HCT116 (cell line): Measurements from ENCODE around the gene MUC5B. TPM values are rescaled to one million over a fixed set of nuclear protein-coding genes. Genes with fewer than 3 reads are reported as not detected.
"Not testable (repeated sequence)": the region's sequence is repeated elsewhere in the genome, so short reads cannot be mapped to it uniquely, and the experiment has no call there.

Experiments used
- ATAC-seq: fragments of 200-7000 bp; cut with Tn5 transposase; 2 replicates; pipeline ENCODE4 v1.9.1; 2020; ENCODE audit warnings: mild to moderate bottlenecking, moderate library complexity
- BruUV-seq: library from RNA; stranded (reverse); fragments of 400-500 nt; replicated peaks from 2 replicates; lab custom pipeline; 2021; lab: Mats Ljungman, UMichigan
- CTCF ChIA-PET: fragments of 300-600 bp; sonication (Branson Sonifier 250); formaldehyde crosslinking; loops from one replicate; lab custom pipeline; 2021; ENCODE audit warnings: antibody characterized with exemption; lab: Charles Lee
- POLR2A ChIA-PET: fragments of 300-600, 350-600 bp; sonication (Branson Sonifier 250); formaldehyde crosslinking; loops from one replicate; lab custom pipeline; 2021; ENCODE audit warnings: antibody characterized with exemption; lab: Charles Lee
- RAD21 ChIA-PET, 2 experiments: fragments of 300-600 bp; sonication (Branson Sonifier 250); formaldehyde crosslinking; loops; one replicate each; lab custom pipeline; 2023; ENCODE audit warnings: low total read pairs in 2 of 2; ENCODE audit not compliant: uncharacterized antibody in 2 of 2, unreplicated experiment in 2 of 2, low non-redundant PET in 1 of 2; lab: Charles Lee
- DNase-seq: peaks from one replicate; pipeline ENCODE4 v3.0.0-alpha.2; 2010; ENCODE audit warnings: low read depth, low spot score
- H2AFZ ChIP-seq: fragments of 200-600 bp; shearing (Covaris generic), sonication (generic); 2 replicates; pipeline ENCODE4 v1.6.1; 2017; ENCODE audit warnings: low read depth, mixed run types, mixed read lengths, antibody characterized with exemption, low read length; ENCODE audit not compliant: poor library complexity, severe bottlenecking
- H3K27ac ChIP-seq: 2 replicates; pipeline ENCODE4 v1.5.1; 2012; ENCODE audit warnings: low read depth, low read length
- H3K27me3 ChIP-seq: fragments of 200-600 bp; sonication (generic); 2 replicates; pipeline ENCODE4 v1.6.1; 2016; ENCODE audit warnings: mixed run types, low read length, mixed read lengths; ENCODE audit not compliant: insufficient read depth
- H3K36me3 ChIP-seq, 2 experiments: fragments of 200-500 bp in 1 of 2; fragments of 200-600 bp in 1 of 2; sonication (Bioruptor generic) in 1 of 2; sonication (generic) in 1 of 2; 2 replicates each; pipeline versions ENCODE4 v1.5.1 to v1.6.1; 2014 to 2016; ENCODE audit warnings: low read length in 2 of 2, inconsistent platforms in 1 of 2, mixed read lengths in 1 of 2, mixed run types in 1 of 2; ENCODE audit not compliant: insufficient read depth in 2 of 2, control insufficient read depth in 1 of 2
- H3K4me1 ChIP-seq, 2 experiments: fragments of 200-600 bp in 1 of 2; sonication (generic) in 1 of 2; 2 replicates each; pipeline versions ENCODE4 v1.5.1 to v1.6.1; 2012 to 2017; ENCODE audit warnings: low read length in 2 of 2, inconsistent platforms in 1 of 2, mild to moderate bottlenecking in 1 of 2, mixed read lengths in 1 of 2, mixed run types in 1 of 2, moderate library complexity in 1 of 2; ENCODE audit not compliant: insufficient read depth in 2 of 2, control insufficient read depth in 1 of 2
- H3K4me2 ChIP-seq: fragments of 200-600 bp; sonication (generic); 2 replicates; pipeline ENCODE4 v1.6.1; 2017; ENCODE audit warnings: mixed run types, low read length, mixed read lengths
- H3K4me3 ChIP-seq, 2 experiments: fragments of 200-600 bp in 1 of 2; sonication (generic) in 1 of 2; replicated peaks in 1 of 2; 2 replicates each; pipeline ENCODE4 v1.5.1; 2011 to 2016; ENCODE audit warnings: low read length in 2 of 2, control low read depth in 1 of 2, low read depth in 1 of 2, mild to moderate bottlenecking in 1 of 2, mixed read lengths in 1 of 2, mixed run types in 1 of 2
- H3K79me2 ChIP-seq: fragments of 200-600 bp; sonication (generic); 2 replicates; pipeline ENCODE4 v1.6.1; 2017; ENCODE audit warnings: mild to moderate bottlenecking, mixed run types, low read length, moderate library complexity, mixed read lengths; ENCODE audit not compliant: insufficient read depth
- H3K9ac ChIP-seq: fragments of 200-600 bp; sonication (generic); 2 replicates; pipeline ENCODE4 v1.6.1; 2016; ENCODE audit warnings: low read length, mixed read lengths
- H3K9me2 ChIP-seq: fragments of 200-600 bp; sonication (generic), shearing (Covaris generic); 2 replicates; pipeline ENCODE4 v1.6.1; 2017; ENCODE audit warnings: mixed run types, mild to moderate bottlenecking, moderate library complexity; ENCODE audit not compliant: insufficient read depth
- H3K9me3 ChIP-seq, 2 experiments: fragments of 200-500 bp in 1 of 2; fragments of 200-600 bp in 1 of 2; sonication (Bioruptor generic) in 1 of 2; sonication (generic) in 1 of 2; 2 replicates each; pipeline ENCODE4 v1.6.1; 2014 to 2017; ENCODE audit warnings: low read length in 2 of 2, mixed read lengths in 2 of 2, inconsistent platforms in 1 of 2, low read depth in 1 of 2, mild to moderate bottlenecking in 1 of 2, mixed run types in 1 of 2, moderate library complexity in 1 of 2; ENCODE audit not compliant: control insufficient read depth in 1 of 2, insufficient read depth in 1 of 2
- H4K20me1 ChIP-seq: fragments of 200-600 bp; sonication (generic), shearing (Covaris generic); 2 replicates; pipeline ENCODE4 v1.6.1; 2017; ENCODE audit warnings: mixed run types, mild to moderate bottlenecking, moderate library complexity; ENCODE audit not compliant: insufficient read depth
- EGR1 ChIP-seq: IDR thresholded peaks from 2 replicates; pipeline ENCODE4 v1.6.1; 2012; ENCODE audit warnings: low read depth
- ELF1 ChIP-seq: IDR thresholded peaks from 2 replicates; pipeline ENCODE4 v1.6.1; 2012; ENCODE audit warnings: low read depth, borderline replicate concordance
- EZH2 ChIP-seq: fragments of 200-600 bp; sonication (generic); IDR thresholded peaks from 2 replicates; pipeline ENCODE4 v1.6.1; 2017; ENCODE audit warnings: antibody characterized with exemption, mixed run types
- EZH2phosphoT487 ChIP-seq: fragments of 200-600 bp; IDR thresholded peaks from 2 replicates; pipeline ENCODE4 v1.6.1; 2018; ENCODE audit warnings: antibody characterized with exemption, borderline replicate concordance
- JUND ChIP-seq: IDR thresholded peaks from 2 replicates; pipeline ENCODE4 v1.6.1; 2012
- POLR2A ChIP-seq: IDR thresholded peaks from 2 replicates; pipeline ENCODE4 v1.7.0; 2011; ENCODE audit warnings: borderline replicate concordance; ENCODE audit not compliant: insufficient read depth, insufficient read length; ENCODE audit errors: extremely low read depth
- POLR2AphosphoS5 ChIP-seq: IDR thresholded peaks from 2 replicates; pipeline ENCODE4 v1.6.1; 2011; ENCODE audit warnings: mild to moderate bottlenecking, low read depth, low read length, moderate library complexity
- SIN3A ChIP-seq: IDR thresholded peaks from 2 replicates; pipeline ENCODE4 v1.6.1; 2012; ENCODE audit warnings: low read depth
- SP1 ChIP-seq: IDR thresholded peaks from 2 replicates; pipeline ENCODE4 v1.6.1; 2012; ENCODE audit warnings: low read depth
- TCF7L2 ChIP-seq: IDR thresholded peaks from 2 replicates; pipeline ENCODE4 v1.7.0; 2011; ENCODE audit warnings: borderline replicate concordance, inconsistent platforms; ENCODE audit not compliant: insufficient read depth, insufficient read length; ENCODE audit errors: extremely low read depth
- YY1 ChIP-seq: IDR thresholded peaks from 2 replicates; pipeline ENCODE4 v1.6.1; 2011; ENCODE audit warnings: low read length, low read depth, moderate library complexity, mild to moderate bottlenecking; ENCODE audit not compliant: insufficient replicate concordance; ENCODE audit errors: extremely low read depth
- ZFX ChIP-seq: fragments of 450-650 bp; IDR thresholded peaks from 2 replicates; pipeline ENCODE4 v1.6.1; 2017
- ZNF274 ChIP-seq: fragments of 200-500 bp; sonication (Bioruptor generic); IDR thresholded peaks from 2 replicates; pipeline ENCODE4 v1.6.1; 2014; ENCODE audit warnings: mild to moderate bottlenecking, low read depth, low read length, inconsistent platforms
- intact Hi-C: fragments of 100-400 bp; cut with micrococcal nuclease; formaldehyde crosslinking; loops from 2 replicates; pipeline ENCODE4 v1.10.0; 2022
- total RNA-seq: library from RNA; stranded (reverse); gene quantifications from one replicate; pipeline ENCODE4 v1.2.1, GENCODE V29; 2021; ENCODE audit not compliant: unreplicated experiment
- TF ChIP-seq, protein P1 (sequence below): IDR thresholded peaks from 2 replicates; pipeline ENCODE4 v1.6.1; 2011; ENCODE audit warnings: mild to moderate bottlenecking, low read length, moderate library complexity; ENCODE audit not compliant: insufficient replicate concordance; ENCODE audit errors: extremely low read depth
- TF ChIP-seq, protein P2 (sequence below), 3 experiments: fragments of 200-600 bp in 1 of 3; sonication (generic) in 1 of 3; IDR thresholded peaks in 2 of 3; conservative IDR thresholded peaks in 1 of 3; 2 replicates each; pipeline ENCODE4 v1.5.1; 2012 to 2017; ENCODE audit warnings: low read depth in 2 of 3, low read length in 2 of 3, antibody characterized with exemption in 1 of 3, borderline replicate concordance in 1 of 3, control low read depth in 1 of 3, mild to moderate bottlenecking in 1 of 3, mixed read lengths in 1 of 3, mixed run types in 1 of 3, moderate library complexity in 1 of 3; ENCODE audit not compliant: insufficient read depth in 1 of 3
- TF ChIP-seq, protein P3 (sequence below): IDR thresholded peaks from 2 replicates; pipeline ENCODE4 v1.6.1; 2012

The MUC5B gene
- total RNA-seq, 1 experiment from 2014 or later, result 1.5 TPM

DNA sequence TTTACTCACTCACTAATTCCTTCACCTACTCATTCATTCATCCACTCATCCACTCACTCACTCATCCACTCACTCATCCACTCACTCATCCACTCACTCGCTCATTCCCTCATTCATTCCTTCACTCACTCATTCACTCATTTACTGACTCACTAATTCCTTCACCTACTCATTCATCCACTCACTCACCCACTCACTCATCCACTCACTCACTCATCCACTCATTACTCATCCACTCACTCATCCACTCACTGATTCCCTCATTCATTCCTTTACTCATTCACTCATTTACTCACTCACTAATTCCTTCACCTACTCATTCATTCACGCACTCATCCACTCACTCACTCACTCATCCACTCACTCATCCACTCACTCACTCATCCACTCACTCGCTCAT is 49.5 kb upstream of the MUC5B start:
- H2AFZ ChIP-seq, H3K27ac ChIP-seq, ATAC-seq, H3K9me2 ChIP-seq, H3K4me3 ChIP-seq, DNase-seq, H3K36me3 ChIP-seq, RAD21 ChIA-PET, CTCF ChIA-PET, H3K27me3 ChIP-seq, H3K9me3 ChIP-seq, BruUV-seq, POLR2A ChIA-PET, H4K20me1 ChIP-seq, H3K4me1 ChIP-seq, intact Hi-C loops, H3K9ac ChIP-seq, H3K79me2 ChIP-seq, H3K4me2 ChIP-seq: not testable (repeated sequence)

DNA sequence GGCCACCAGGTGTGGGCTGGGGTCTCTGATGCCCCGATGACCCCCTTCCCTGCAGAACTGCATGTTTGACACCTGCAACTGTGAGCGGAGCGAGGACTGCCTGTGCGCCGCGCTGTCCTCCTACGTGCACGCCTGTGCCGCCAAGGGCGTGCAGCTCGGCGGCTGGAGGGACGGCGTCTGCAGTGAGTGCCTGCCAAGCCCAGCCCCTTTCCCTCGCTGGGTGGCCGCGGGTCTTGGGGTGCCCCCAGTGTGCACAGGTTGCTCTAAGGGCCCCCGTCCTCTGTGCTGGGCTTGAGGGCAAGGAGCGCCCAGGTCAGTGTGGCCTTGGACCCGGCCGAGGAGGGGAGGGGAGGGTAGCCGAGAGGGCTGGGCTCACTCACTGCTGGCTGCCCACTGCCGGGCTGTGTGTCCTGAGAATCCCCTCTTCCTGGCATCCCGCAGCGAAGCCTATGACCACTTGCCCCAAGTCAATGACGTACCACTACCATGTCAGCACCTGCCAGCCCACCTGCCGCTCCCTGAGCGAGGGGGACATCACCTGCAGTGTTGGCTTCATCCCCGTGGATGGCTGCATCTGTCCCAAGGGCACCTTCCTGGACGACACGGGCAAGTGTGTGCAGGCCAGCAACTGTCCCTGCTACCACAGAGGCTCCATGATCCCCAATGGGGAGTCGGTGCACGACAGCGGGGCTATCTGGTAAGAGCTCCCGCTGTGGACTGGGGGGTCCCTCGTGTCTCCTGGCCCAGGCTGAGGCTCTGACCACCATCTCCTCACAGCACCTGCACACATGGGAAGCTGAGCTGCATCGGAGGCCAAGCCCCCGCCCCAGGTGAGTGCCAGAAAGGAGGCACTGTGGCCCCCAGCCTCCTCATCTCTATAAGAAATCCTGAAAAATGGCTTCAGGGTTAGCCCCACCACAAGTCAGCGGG is 48.2 kb upstream of the MUC5B start:
- intact Hi-C loops, result no loop called here
- H3K27ac ChIP-seq, result no peak overlapping the region
- no peak overlapping the region for H3K4me3 ChIP-seq
- CTCF ChIA-PET, result no interaction called here
- H3K9me3 ChIP-seq, result peaks cover 0 to 4% of the 10 kb centered on the region in 2 experiments; a peak in 1 of 4 replicates
- no peaks in the 10 kb centered on the region for H4K20me1 ChIP-seq
- H3K27me3 ChIP-seq, result no peaks in the 10 kb centered on the region
- no peaks in the 10 kb centered on the region for H3K9me2 ChIP-seq
- no peaks in the 10 kb centered on the region for H3K4me1 ChIP-seq
- H2AFZ ChIP-seq, result no peak overlapping the region
- no peak for DNase-seq
- no peak for ATAC-seq
- BruUV-seq, result no TSS peak
- H3K9ac ChIP-seq, result no peak overlapping the region
- RAD21 ChIA-PET, result no interaction called here
- no peaks in the 10 kb centered on the region for H3K79me2 ChIP-seq
- no peak overlapping the region for H3K4me2 ChIP-seq
- H3K36me3 ChIP-seq, result no peaks in the 10 kb centered on the region
- POLR2A ChIA-PET, result no interaction called here
- TF ChIP-seq POLR2A (no peak), EZH2phosphoT487 (no peak), ZFX (no peak), JUND (no peak), YY1 (no peak), TCF7L2 (no peak), SP1 (no peak), EGR1 (no peak), SIN3A (no peak), ELF1 (no peak), ZNF274 (no peak), EZH2 (no peak), POLR2AphosphoS5 (no peak)
- TF ChIP-seq, protein P1, sequence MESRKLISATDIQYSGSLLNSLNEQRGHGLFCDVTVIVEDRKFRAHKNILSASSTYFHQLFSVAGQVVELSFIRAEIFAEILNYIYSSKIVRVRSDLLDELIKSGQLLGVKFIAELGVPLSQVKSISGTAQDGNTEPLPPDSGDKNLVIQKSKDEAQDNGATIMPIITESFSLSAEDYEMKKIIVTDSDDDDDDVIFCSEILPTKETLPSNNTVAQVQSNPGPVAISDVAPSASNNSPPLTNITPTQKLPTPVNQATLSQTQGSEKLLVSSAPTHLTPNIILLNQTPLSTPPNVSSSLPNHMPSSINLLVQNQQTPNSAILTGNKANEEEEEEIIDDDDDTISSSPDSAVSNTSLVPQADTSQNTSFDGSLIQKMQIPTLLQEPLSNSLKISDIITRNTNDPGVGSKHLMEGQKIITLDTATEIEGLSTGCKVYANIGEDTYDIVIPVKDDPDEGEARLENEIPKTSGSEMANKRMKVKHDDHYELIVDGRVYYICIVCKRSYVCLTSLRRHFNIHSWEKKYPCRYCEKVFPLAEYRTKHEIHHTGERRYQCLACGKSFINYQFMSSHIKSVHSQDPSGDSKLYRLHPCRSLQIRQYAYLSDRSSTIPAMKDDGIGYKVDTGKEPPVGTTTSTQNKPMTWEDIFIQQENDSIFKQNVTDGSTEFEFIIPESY, result no peak
- TF ChIP-seq, protein P2, sequence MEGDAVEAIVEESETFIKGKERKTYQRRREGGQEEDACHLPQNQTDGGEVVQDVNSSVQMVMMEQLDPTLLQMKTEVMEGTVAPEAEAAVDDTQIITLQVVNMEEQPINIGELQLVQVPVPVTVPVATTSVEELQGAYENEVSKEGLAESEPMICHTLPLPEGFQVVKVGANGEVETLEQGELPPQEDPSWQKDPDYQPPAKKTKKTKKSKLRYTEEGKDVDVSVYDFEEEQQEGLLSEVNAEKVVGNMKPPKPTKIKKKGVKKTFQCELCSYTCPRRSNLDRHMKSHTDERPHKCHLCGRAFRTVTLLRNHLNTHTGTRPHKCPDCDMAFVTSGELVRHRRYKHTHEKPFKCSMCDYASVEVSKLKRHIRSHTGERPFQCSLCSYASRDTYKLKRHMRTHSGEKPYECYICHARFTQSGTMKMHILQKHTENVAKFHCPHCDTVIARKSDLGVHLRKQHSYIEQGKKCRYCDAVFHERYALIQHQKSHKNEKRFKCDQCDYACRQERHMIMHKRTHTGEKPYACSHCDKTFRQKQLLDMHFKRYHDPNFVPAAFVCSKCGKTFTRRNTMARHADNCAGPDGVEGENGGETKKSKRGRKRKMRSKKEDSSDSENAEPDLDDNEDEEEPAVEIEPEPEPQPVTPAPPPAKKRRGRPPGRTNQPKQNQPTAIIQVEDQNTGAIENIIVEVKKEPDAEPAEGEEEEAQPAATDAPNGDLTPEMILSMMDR (IDR thresholded peaks at IDR 0.05 in 2 of 3, conservative IDR thresholded peaks at IDR 0.05 in 1 of 3; ENCODE audit: borderline replicate concordance in 1 of 3, insufficient read depth in 1 of 3, low read depth in 2 of 3, low read length in 2 of 3), result no peak
- TF ChIP-seq, protein P3, sequence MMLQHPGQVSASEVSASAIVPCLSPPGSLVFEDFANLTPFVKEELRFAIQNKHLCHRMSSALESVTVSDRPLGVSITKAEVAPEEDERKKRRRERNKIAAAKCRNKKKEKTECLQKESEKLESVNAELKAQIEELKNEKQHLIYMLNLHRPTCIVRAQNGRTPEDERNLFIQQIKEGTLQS, result no peak
